WI38 (cell line): ENCODE data around the gene CCNDBP1.
A peak's percentile ranks its signal among the peaks of the same experiment; 100 is the strongest.
"Not testable (repeated sequence)": the region's sequence is repeated elsewhere in the genome, so short reads cannot be mapped to it uniquely, and the experiment has no call there.

Experiments
- H3K4me3 ChIP-seq: 2 replicates; pipeline ENCODE4 v1.5.1; 2011; ENCODE audit warnings: low read depth, mild to moderate bottlenecking, control low read depth, low read length
- TF ChIP-seq, protein P1 (sequence below): IDR thresholded peaks from 2 replicates; pipeline ENCODE4 v1.5.1; 2012; ENCODE audit warnings: low read depth, mild to moderate bottlenecking, control low read depth, low read length

The CCNDBP1 gene

GRCh38 chr15:43220991-43221403 is 35.8 kb downstream of the CCNDBP1 start, which contains the start of gene EPB42:
Gene EPB42 (minus strand): TSS chr15:43221018. CDS start chr15:43220825, 193 bp downstream.
- TF ChIP-seq, protein P1, sequence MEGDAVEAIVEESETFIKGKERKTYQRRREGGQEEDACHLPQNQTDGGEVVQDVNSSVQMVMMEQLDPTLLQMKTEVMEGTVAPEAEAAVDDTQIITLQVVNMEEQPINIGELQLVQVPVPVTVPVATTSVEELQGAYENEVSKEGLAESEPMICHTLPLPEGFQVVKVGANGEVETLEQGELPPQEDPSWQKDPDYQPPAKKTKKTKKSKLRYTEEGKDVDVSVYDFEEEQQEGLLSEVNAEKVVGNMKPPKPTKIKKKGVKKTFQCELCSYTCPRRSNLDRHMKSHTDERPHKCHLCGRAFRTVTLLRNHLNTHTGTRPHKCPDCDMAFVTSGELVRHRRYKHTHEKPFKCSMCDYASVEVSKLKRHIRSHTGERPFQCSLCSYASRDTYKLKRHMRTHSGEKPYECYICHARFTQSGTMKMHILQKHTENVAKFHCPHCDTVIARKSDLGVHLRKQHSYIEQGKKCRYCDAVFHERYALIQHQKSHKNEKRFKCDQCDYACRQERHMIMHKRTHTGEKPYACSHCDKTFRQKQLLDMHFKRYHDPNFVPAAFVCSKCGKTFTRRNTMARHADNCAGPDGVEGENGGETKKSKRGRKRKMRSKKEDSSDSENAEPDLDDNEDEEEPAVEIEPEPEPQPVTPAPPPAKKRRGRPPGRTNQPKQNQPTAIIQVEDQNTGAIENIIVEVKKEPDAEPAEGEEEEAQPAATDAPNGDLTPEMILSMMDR = no peak
- H3K4me3 ChIP-seq = no peak within 1 kb of the TSS

DNA sequence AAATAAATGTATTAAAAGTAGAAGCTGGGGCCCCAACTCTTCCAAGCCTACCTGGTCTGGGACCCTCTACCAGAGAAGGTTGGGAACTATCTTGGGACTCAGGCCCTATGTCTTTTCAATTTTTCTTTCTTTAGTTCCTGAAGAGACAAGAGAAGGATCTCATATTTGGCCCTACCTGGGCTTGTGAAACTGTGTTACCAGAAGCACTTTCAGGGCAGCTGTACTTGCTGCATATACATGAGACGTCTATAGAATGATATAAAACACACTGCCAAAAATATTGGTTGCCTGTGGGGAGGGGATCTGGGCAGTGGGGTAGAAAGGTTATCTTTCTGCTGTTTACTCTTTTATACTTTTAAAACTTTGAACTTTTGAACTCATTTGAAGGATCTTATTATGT is 36.2 kb downstream of the CCNDBP1 start:
- TF ChIP-seq, protein P1 = no peak

DNA sequence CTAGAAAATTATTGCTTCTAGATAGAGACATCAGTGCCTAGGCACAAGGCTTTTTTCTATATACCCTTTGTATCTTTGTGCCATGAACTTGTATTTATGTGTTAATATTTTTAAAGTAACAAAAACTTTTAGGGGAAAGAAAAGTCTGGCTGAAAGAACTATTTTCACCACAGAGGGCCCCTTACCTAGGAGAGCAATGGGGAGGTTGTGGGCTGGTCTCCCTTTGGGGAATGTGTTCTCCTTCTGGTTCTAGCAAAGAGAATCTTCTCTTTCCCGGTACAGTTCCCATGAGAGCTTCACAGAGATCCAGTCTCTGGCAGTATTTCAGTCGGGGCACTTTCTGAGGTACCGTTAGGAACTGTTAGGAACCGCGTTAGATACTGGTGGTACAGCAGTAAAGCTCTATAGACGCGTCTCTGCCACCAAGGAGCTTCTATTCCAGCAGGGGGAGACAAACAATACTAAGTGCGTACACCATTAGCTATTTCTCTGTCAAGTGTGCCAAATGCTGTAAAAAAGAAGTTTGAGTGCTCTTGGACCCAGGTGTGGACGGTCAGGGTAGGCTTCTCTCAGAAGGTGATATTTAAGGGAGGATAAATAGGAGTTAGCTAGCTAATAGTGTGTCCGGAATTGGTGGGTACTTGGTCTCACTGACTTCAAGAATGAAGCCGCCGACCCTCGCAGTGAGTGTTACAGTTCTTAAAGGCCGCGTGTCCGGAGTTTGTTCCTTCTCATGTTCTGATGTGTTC is 40.2 kb downstream of the CCNDBP1 start:
- no peak overlapping the region for H3K4me3 ChIP-seq
- TF ChIP-seq, protein P1 = peak; percentile 75

More for the DNA sequence above, 36.2 kb downstream of the CCNDBP1 start:
- no peak overlapping the region for H3K4me3 ChIP-seq

DNA sequence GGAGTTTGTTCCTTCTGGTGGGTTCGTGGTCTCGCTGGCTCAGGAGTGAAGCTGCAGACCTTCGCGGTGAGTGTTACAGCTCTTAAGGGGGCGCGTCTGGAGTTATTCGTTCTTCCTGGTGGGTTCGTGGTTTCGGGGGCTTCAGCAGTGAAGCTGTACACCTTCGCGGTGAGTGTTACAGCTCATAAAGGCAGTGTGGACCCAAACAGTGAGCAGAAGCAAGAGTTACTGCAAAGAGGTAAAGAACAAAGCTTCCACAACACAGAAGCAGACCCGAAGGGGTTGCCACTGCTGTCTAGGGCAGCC is 40.7 kb downstream of the CCNDBP1 start:
- H3K4me3 ChIP-seq = not testable (repeated sequence)

DNA sequence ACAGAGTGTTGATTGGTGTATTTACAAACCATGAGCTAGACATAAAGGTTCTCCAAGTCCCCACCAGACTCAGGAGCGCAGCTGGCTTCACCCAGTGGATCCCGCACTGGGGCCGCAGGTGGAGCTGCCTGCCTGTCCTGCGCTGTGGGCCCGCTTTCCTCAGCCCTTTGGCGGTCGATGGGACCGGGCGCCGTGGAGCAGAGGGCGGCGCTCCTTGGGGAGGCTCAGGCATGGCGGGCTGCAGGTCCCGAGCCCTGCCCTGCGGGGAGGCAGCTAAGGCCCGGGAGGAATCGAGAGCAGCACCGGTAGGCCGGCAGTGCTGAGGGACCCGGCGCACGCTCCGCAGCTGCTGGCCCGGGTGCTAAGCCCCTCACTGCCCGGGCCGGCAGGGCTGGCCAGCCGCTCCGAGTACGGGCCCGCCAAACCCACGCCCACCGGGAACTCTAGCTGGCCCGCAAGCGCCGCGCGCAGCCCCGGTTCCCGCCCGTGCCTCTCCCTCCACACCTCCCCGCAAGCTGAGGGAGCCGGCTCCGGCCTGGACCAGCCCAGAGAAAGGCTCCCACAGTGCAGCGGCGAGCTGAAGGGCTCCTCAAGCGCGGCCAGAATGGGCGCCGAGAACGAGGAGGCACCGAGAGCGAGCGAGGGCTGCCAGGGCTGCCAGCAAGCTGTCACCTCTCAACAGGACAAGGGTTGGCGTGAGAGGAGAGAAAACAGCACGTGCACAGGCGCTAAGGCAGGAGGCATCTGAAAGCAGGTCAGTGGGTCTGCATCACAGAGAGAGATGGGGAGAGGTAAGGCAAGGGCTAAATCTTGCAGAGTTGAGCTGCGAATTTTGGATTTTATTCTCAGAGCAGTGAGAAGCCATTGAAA is 41.5 kb downstream of the CCNDBP1 start:
- H3K4me3 ChIP-seq = no peak overlapping the region
- TF ChIP-seq, protein P1 = no peak

DNA sequence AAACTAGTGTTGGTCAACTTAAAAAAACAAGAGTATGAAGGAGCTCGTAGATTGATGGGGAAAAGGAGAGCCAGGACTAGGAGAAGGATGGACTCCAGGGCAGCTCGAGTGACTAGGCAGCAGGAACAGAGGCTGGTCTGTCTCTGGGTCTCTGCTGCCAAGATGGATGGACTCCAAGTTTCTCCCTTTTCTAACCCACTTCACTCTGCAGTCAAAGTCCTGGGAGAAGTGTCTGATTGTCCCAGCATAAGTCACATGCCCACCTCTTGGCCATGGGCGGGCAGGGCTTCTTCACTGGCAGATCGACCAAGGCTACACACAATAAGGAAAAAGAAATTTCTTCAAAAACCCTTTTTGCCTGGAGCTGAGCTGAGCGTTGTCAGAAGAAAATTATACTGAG is 44.8 kb downstream of the CCNDBP1 start:
- H3K4me3 ChIP-seq = no peak overlapping the region
- TF ChIP-seq, protein P1 = no peak

DNA sequence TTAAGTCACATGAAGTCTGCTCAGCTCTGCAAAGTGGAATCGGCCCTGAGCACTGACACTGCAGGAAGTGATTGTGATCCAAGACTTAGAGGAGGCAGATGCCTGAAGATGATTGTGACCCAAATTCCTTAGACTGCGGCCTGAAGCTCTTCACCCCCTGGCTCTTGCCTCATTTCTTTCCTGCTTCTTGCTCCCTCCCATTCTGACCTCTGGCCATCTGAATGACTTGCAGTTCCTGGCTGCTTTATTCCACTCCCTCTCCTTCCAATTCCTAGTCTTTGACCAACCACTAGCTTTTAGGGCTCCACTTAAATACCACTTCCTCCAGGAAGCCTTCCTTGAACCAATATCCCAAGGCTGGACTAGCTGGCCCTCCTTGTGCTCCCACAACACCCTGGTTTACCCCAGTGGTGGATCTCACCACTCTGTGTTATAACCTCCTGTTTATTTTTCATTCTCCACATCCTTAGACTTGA is 45.5 kb downstream of the CCNDBP1 start:
- no peak overlapping the region for H3K4me3 ChIP-seq
- TF ChIP-seq, protein P1 = no peak
